ENCODE results near the gene ACSM2B. TPM values are rescaled to one million over a fixed set of nuclear protein-coding genes. Genes with fewer than 3 reads are reported as not detected.
"Not testable (repeated sequence)": the region's sequence is repeated elsewhere in the genome, so short reads cannot be mapped to it uniquely, and the experiment has no call there.

The ACSM2B gene
- total RNA-seq, 1 donor from 2014 or later = not detected

DNA sequence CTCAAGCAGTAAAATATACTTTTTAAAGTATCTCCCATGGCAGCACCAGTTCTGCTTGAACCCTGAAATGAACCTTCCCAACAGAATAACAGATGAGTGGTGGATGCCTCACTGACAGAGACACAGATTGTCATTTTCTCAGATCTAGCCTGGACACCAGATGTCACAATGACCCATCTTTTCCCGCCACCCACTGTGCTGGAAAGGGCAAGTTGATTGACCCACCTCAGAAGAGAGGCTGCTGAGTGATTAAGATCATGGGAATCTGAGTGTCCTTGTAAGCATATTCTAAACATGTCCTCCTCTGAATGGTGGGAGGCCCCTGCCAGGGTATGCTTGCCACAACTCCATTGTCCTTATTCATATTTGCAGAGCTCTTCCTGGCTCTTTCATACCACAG lies 29.2 kb downstream of the ACSM2B start:
- ATAC-seq; intact Hi-C loops (cut with DNase I); DNase-seq (ENCODE audit: low spot score): not testable (repeated sequence)

GRCh38 chr16:20546278-20546853 lies 29.8 kb downstream of the ACSM2B start:
- intact Hi-C loops (cut with DNase I); ATAC-seq; DNase-seq (ENCODE audit: low spot score): not testable (repeated sequence)

GRCh38 chr16:20540603-20541316 lies 35.4 kb downstream of the ACSM2B start:
- DNase-seq (ENCODE audit: low spot score); ATAC-seq; intact Hi-C loops (cut with DNase I): not testable (repeated sequence)

- DNase-seq (ENCODE audit: low spot score) = no peak
- intact Hi-C loops (cut with DNase I) = no loop called here
- no peak for ATAC-seq
Observed at GRCh38 chr16:20538687-20539086, 37.5 kb downstream of the ACSM2B start.

DNA sequence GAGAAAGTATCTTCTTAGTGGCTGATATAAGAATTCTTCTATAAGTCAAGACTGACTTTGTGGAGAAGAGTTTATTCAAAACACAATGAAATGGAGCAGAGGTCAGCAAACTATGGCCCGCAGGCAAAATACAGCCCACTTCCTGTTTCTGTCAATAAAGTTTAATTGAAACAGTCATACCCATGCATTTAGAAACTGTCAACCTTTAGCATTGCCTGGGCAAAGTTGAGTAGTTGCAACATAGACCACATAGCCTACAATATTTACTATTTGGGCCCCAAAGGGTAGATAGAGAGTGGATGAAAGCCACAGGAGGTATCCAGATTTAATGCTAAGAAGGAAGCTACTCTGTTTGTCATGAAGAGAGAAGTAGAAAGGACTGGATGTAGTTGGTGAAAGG lies 38.0 kb downstream of the ACSM2B start:
- DNase-seq (ENCODE audit: low spot score) (no peak), ATAC-seq (no peak)
- intact Hi-C loops (cut with DNase I) = no loop called here

DNA sequence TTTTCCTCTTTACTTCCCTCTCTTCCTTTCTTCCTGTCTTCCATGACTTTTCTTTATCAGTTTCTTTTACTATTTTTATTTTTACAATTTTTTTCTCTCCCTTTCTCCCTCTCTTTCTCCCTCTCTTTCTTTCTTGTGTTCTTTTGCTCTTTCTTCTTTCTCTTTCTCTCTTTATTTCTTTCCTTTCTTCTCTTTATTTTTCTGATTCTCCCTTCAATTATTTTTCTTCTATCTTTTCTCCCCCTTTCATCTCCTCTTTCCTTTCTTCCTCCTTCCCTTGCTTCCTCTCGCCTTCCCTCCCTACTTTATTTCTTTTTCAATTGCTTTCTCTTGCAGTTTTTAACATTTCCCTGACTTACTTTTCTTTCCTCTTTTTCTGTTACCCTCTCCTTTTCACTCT lies 39.5 kb downstream of the ACSM2B start:
- intact Hi-C loops (cut with DNase I); ATAC-seq; DNase-seq (ENCODE audit: low spot score): not testable (repeated sequence)

DNA sequence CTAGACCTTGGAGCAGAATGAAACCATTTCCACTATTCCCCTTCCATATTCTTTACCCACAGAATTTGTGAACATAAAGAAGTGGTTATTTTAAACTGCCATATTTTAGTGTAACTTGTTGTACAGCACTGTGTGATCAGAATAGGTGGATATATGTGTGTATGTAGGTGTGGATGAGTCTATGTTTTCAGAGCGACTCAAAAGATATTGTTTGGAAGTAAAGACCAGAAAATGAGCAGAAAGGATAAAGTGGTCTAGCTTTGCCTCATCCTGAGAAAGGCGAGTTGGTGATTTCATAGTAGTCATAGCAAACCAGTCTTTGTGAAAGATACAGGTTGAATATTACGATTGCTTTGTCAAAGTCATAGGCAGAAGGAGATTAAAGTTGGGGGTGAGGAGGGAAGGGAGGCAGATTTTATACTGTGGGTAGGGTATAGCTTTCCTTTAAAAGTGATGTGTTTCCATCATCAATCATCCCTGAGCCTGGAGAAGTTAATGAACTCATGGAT lies 43.8 kb downstream of the ACSM2B start:
- not testable (repeated sequence) for ATAC-seq

DNA sequence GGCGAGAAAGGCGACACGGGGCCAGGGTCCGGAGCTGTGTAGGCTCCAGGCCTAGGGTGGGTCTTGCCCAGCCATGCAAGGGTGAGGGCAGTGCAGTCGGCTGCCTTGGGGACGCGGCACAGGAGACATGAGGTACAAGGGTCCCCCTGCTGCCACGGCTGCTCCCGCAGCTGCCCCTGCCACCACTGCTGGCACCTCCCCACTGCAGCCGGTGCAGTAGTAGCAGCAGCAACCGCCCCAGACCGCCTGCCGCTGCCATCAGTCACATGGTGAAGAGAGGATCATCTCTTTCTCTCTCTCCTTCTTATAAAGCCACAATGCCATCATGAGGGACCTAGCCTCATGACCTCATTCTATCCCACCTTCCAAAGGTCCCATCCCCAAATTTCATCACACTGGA lies 44.4 kb downstream of the ACSM2B start:
- intact Hi-C loops (cut with DNase I); DNase-seq (ENCODE audit: low spot score); ATAC-seq: not testable (repeated sequence)

More for the DNA sequence above, 43.8 kb downstream of the ACSM2B start:
- intact Hi-C loops (cut with DNase I); DNase-seq (ENCODE audit: low spot score): not testable (repeated sequence)

DNA sequence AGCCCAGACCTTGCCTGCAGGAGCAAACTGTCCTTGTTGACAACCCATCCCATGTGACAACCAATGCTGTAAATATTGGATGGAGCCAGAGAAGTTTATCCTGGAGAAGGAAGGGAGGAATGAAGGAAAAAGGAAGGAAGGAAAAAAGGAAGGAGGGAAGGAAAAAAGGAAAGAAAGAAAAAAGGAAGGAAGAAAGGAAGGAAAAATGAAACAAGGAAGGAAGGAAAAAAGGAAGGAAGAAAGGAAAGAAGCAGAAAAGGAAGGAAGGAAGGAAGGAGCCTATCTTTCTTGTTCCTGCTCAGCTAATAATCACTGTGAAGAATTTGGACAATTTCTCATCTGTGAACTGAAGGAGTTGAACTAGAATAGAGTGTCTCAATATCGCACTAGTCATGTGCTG lies 56.1 kb downstream of the ACSM2B start:
- intact Hi-C loops (cut with DNase I) = no loop called here
- ATAC-seq (no peak), DNase-seq (ENCODE audit: low spot score) (no peak)

DNA sequence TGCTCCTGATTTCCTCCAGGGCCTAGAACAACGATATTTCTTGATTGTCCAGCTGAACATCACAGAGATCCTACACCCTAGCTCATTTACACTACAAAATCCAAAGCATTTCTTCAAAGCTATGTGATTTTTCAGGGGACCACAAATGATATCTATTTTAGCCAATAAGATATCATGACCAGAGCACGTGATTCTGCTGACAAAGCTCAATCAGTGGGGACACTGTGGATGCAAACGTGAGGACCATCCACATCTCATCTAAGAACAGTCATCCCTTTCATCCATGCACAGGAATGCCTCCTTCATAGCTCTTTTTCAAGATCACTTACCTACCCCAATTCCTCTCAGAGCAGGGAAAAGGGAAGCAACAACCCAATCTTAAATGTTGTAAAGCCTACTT lies 56.9 kb downstream of the ACSM2B start:
- intact Hi-C loops (cut with DNase I) = no loop called here
- DNase-seq (ENCODE audit: low spot score) = no peak
- no peak for ATAC-seq

DNA sequence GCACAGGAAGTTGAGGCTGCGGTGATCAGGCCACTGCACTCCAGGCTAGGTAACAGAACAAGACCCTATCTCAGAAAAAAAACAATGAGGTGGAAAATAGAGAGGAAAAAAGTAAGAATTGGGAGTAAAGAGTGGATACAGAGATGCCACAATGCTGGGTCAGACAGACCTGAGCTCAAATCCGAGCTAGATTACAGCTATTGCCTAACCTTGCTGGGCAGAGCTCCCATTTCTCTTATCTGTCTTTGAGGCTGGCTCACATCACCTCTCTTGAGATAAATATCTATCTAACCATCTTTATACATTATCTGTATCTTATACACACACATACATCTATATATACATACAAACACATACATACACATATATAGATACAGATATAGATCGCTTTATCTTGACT lies 59.0 kb downstream of the ACSM2B start:
- no peak for DNase-seq (ENCODE audit: low spot score)
- intact Hi-C loops (cut with DNase I) = no loop called here
- ATAC-seq = no peak

- no peak for ATAC-seq
- DNase-seq (ENCODE audit: low spot score) = no peak
- intact Hi-C loops (cut with DNase I) = no loop called here
Observed at GRCh38 chr16:20515688-20516090, 60.5 kb downstream of the ACSM2B start.

GRCh38 chr16:20510323-20510722 lies 65.8 kb downstream of the ACSM2B start:
- no peak for ATAC-seq
- DNase-seq (ENCODE audit: low spot score) = no peak
- intact Hi-C loops (cut with DNase I) = no loop called here

- intact Hi-C loops (cut with DNase I) = no loop called here
- no peak for ATAC-seq
- DNase-seq (ENCODE audit: low spot score) = no peak
Observed at GRCh38 chr16:20507280-20507679, 68.9 kb downstream of the ACSM2B start.

- ATAC-seq (no peak), DNase-seq (ENCODE audit: low spot score) (no peak)
- intact Hi-C loops (cut with DNase I) = no loop called here
Observed at GRCh38 chr16:20504418-20504817, 71.7 kb downstream of the ACSM2B start.

GRCh38 chr16:20491448-20491847 lies 84.7 kb downstream of the ACSM2B start:
- DNase-seq (ENCODE audit: low spot score); intact Hi-C loops (cut with DNase I); ATAC-seq: not testable (repeated sequence)

DNA sequence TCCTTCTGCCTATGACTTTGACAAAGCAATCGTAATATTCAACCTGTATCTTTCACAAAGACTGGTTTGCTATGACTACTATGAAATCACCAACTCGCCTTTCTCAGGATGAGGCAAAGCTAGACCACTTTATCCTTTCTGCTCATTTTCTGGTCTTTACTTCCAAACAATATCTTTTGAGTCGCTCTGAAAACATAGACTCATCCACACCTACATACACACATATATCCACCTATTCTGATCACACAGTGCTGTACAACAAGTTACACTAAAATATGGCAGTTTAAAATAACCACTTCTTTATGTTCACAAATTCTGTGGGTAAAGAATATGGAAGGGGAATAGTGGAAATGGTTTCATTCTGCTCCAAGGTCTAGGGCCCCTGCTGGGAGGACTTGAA lies 85.2 kb downstream of the ACSM2B start:
- DNase-seq (ENCODE audit: low spot score); intact Hi-C loops (cut with DNase I); ATAC-seq: not testable (repeated sequence)

All from sciatic nerve (tissue), 2 donors.